HFFc6 (cell line): ENCODE results near the gene STMN1. TPM values are rescaled to one million over a fixed set of nuclear protein-coding genes. Genes with fewer than 3 reads are reported as not detected.

Experiments used
- DNase-seq: peaks from one replicate; pipeline ENCODE4 v3.0.0-alpha.2; 2018
- H3K27ac Mint-ChIP-seq: 2 replicates; pipeline ENCODE4 v1.8.0; 2020; ENCODE audit warnings: mild to moderate bottlenecking, mixed read lengths
- H3K27me3 Mint-ChIP-seq: 2 replicates; pipeline ENCODE4 v1.8.0; 2021; ENCODE audit warnings: mild to moderate bottlenecking, moderate library complexity, mixed read lengths; ENCODE audit not compliant: insufficient read depth
- H3K36me3 Mint-ChIP-seq: 2 replicates; pipeline ENCODE4 v1.8.0; 2021; ENCODE audit warnings: low read depth, mixed read lengths
- H3K4me1 Mint-ChIP-seq: 2 replicates; pipeline ENCODE4 v1.8.0; 2020; ENCODE audit warnings: low read depth, mixed read lengths
- H3K4me3 Mint-ChIP-seq: 2 replicates; pipeline ENCODE4 v1.8.0; 2020; ENCODE audit warnings: mild to moderate bottlenecking, moderate library complexity, mixed read lengths
- H3K9me3 Mint-ChIP-seq: 2 replicates; pipeline ENCODE4 v1.8.0; 2020; ENCODE audit warnings: mild to moderate bottlenecking, mixed read lengths
- CTCF ChIP-seq: fragments of 200-600 bp; sonication (generic); IDR thresholded peaks from 2 replicates; pipeline ENCODE4 v1.5.0; 2021; ENCODE audit warnings: antibody characterized with exemption, mild to moderate bottlenecking
- total RNA-seq, 6 experiments: library from RNA; stranded (reverse); fragmentation: NEBNext Ultra II Directional; extraction: Animal tissue kit (Norgen Biotek cat#: 25700); gene quantifications; 2 replicates in 1 of 6; 3 replicates in 5 of 6; pipeline ENCODE4 v1.2.3, GENCODE V29; 2021

The STMN1 gene
- total RNA-seq, 6 experiments from 2014 or later: 201 to 370 (median 342) TPM

DNA sequence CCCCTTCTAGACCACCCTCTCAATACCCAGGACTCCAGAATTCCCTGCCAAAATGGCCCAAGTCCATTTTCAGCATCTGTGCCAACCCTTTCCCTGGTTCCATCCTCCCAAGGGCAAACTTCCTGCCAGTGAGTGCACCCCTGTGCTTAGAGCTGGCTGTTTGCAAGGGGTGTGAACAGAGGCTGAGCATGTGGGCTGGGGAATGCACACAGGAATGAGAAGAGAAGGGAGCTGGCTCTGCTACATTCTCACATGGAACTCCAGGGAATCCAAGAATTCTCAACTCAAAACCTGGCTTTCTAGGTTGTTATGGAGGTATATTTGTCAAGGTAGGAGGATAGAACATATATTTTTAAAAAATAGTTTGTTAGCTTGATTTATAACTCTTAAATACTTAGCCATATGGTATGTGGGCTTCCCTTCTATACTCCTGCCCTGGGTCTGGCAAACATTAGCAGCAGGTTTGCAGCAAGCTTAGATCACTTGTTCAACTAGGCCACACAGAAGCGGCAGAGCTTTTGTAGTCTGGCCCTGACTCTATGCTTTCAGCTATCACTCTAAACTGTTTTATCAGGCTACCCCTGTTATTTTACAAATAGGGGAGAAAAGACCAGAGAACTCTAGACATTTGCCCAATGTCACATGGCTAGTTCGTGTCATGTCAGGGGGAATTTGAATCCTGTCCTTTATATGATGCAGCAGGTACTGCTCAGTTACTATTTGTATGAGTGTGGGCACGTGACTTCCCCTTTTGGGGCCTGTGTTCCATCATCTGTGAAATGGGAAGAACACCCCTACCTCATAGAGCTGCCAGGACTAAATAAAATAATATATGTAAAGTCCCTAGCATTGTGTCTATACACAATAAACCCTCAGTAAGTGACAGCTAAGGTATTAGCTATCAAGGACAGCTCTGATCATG is 8.1 kb upstream of the STMN1 start:
- H3K27ac Mint-ChIP-seq: no peak overlapping the region

DNA sequence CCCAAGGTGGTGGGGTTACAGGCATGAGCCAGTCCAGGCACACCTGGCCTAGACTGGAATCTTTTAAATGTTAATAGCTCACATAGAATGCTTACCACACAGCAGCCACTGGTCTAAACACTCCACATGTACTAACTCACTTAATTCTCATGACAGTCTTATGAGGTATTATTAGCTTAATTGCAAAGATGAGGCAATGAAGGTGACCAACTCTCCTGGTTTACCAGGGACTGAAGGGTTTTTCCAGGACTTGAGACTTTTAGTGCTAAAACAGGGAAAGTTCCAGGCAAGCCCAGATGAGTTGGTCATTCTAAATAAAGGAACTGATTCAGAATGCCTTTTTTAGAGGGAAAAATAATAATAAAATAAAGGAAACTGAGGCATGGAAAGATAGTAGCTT is 7.0 kb upstream of the STMN1 start:
- Mint-ChIP-seq H3K4me1 (peaks cover 40% of the 10 kb centered on the region), H3K36me3 (no peaks in the 10 kb centered on the region), H3K4me3 (no peak overlapping the region), H3K27me3 (peaks cover 5% of the 10 kb centered on the region), H3K9me3 (peaks cover 4% of the 10 kb centered on the region; the same call in 1 of the 2 replicates), H3K27ac (no peak overlapping the region)
- DNase-seq: no peak
- TF ChIP-seq CTCF: no peak

More for the DNA sequence above, 8.1 kb upstream of the STMN1 start:
- peaks cover 5% of the 10 kb centered on the region for H3K27me3 Mint-ChIP-seq
- TF ChIP-seq CTCF: no peak
- H3K36me3 Mint-ChIP-seq: no peaks in the 10 kb centered on the region
- no peak for DNase-seq
- H3K4me3 Mint-ChIP-seq: no peak overlapping the region
- peaks cover 38% of the 10 kb centered on the region for H3K4me1 Mint-ChIP-seq
- H3K9me3 Mint-ChIP-seq: peaks cover 4% of the 10 kb centered on the region; the same call in 1 of the 2 replicates

GRCh38 chr1:25912076-25912831 is 6.0 kb upstream of the STMN1 start:
- Mint-ChIP-seq H3K36me3 (no peaks in the 10 kb centered on the region), H3K4me3 (peak overlapping the region; percentile 49)

DNA sequence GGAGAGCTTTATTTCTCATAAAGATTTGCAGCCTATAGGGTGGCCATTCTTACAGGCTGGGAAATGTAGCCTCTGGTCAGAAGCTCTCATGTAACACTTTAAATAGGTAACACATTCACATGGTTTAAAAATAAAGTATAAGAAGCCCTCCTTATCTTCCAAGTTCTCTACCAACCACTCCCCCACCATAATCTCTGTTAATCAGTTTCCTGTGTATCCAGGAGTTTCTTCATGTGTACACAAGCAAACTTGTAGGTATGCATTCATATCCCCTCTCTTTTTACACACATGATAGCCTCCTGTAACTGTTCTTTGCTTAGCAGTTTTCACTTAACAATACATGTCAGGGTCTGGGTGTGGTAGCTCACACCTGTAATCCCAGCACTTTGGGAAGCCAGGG is 4.9 kb upstream of the STMN1 start:
- Mint-ChIP-seq H3K27ac (no peak overlapping the region), H3K4me3 (no peak overlapping the region)
- no peak for DNase-seq

More at GRCh38 chr1:25912076-25912831, 6.0 kb upstream of the STMN1 start:
- TF ChIP-seq CTCF: no peak
- Mint-ChIP-seq H3K27ac (peak overlapping the region; percentile 81), H3K27me3 (peaks cover 5% of the 10 kb centered on the region), H3K4me1 (peaks cover 46% of the 10 kb centered on the region), H3K9me3 (peaks cover 4% of the 10 kb centered on the region; the same call in 1 of the 2 replicates)
- DNase-seq: peak; percentile 81

More for the DNA sequence above, 4.9 kb upstream of the STMN1 start:
- TF ChIP-seq CTCF: no peak
- Mint-ChIP-seq H3K27me3 (peaks cover 1% of the 10 kb centered on the region; the same call in 1 of the 2 replicates), H3K9me3 (peaks cover 4% of the 10 kb centered on the region; the same call in 1 of the 2 replicates), H3K36me3 (no peaks in the 10 kb centered on the region), H3K4me1 (peaks cover 52% of the 10 kb centered on the region)
